Activated T-cell treated with anti-CD3 and anti-CD28 coated beads, Interleukin-2, amount 50 U/mL, for 1 hour (primary cell): ENCODE measurements around the gene NGFR.

Experiments used
- DNase-seq: peaks from one replicate; pipeline ENCODE4 v3.0.0-alpha.2; 2020

Gene NGFR

DNA sequence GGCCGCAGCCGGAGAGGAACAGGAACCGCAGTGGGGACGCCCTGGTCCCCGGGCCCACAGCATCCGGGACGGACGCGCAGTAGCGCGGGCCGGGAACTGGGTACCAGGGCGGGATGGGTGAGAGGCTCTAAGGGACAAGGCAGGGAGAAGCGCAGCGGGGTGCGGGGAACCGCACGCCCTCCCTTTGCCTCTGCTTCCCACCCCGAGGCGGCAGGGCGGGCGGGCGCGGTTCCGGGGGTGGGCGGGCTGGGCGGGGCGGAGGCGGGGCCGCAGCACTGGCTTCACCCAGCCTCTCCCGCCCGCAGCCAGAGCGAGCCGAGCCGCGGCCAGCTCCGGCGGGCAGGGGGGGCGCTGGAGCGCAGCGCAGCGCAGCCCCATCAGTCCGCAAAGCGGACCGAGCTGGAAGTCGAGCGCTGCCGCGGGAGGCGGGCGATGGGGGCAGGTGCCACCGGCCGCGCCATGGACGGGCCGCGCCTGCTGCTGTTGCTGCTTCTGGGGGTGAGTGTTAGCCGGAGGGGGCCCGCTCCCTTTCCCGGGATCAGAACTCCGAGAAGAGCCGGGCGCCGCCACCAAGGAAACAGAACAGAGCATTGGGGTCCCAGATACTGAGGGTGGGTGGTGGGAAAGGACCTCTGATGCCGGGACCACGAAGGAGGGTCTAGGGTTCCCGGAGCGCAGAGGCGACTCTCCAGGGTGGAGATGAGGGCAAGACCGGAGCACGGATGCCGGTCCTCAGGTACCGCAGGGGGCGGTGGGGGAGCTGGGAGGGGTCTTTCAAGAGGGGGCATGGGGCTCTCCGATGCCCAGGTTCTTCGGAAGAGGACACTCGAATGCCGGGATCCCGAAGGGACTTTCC, at the start of gene NGFR:
TSS of gene NGFR (plus strand) at position 308 of the 856 bp plus-strand sequence. CDS start at position 433, 125 bp downstream.
- peak; percentile 70 for DNase-seq

- DNase-seq, result no peak
Observed at GRCh38 chr17:49445591-49445990, 49.5 kb upstream of the NGFR start.

GRCh38 chr17:49447628-49448302, 47.3 kb upstream of the NGFR start:
- no peak for DNase-seq

- no peak for DNase-seq
Observed at GRCh38 chr17:49450181-49450580, 44.9 kb upstream of the NGFR start.

DNA sequence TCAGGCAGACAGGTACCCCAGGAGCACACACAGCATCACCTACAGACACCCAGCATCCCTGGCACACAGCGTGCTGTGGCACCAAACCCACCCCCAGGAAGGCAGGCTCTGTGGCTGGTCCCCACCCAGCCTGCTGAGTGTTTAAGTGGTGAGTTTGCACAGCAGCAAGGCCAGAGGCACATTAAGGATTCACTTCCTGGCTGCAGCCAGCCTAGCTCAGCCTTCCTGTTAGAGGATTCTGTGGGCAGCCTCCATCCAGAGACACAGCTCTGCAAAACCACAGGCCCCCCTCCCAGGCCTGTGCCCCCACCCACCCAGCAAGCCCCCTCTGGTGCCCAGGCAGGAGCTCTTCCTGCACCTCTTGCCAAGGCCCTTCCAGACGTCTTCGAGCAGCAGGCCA, 44.4 kb upstream of the NGFR start:
- DNase-seq, result no peak

DNA sequence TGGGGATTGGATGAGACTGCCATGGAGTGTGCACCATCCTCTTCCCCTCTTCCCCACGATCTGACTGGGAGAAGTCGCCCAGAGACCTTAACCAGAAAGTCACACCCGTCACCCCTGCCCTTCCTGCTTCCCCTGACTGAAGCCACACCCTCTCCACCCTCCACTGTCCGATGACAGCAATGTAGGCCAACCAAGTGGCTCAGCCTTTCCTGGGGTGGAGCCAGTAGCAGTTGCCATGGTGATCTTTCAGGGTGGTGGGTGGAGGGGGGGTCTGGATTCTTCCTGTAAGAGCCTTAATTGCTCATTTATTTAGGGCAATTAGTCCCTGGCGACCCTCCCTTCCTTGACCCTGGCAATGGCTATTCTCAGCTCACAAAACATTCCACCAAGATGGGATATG, 42.9 kb upstream of the NGFR start:
- DNase-seq, result no peak

- DNase-seq, result no peak
Observed at GRCh38 chr17:49452661-49453060, 42.4 kb upstream of the NGFR start.

DNA sequence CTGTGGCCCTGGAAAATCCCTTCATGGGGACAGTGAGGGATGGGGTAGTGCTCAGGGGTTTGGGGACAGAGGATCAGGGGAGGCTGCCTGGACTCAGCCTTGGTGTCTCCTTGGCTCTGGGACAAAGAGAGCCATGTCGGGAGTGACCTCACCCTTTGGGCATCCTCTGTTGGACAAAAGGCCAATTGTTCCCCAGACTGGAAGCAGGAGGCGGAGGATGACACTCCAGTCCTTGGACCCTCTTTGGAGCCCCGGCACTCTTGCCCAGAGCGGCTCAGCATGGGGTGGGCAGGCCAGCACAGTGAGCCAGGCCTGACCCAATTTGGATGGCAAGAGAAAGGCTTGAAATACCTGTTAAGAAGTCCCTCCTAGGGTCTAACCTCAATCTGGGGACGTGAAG, 41.0 kb upstream of the NGFR start:
- no peak for DNase-seq

- no peak for DNase-seq
Observed at GRCh38 chr17:49455272-49455861, 39.7 kb upstream of the NGFR start.

GRCh38 chr17:49456183-49456965, 38.7 kb upstream of the NGFR start:
- no peak for DNase-seq

- no peak for DNase-seq
Observed at GRCh38 chr17:49457564-49458535, 37.2 kb upstream of the NGFR start.

- no peak for DNase-seq
Observed at GRCh38 chr17:49459401-49459984, 35.6 kb upstream of the NGFR start.

GRCh38 chr17:49460401-49460800, 34.7 kb upstream of the NGFR start:
- no peak for DNase-seq

GRCh38 chr17:49461580-49461979, 33.5 kb upstream of the NGFR start:
- no peak for DNase-seq

GRCh38 chr17:49464049-49464448, 31.0 kb upstream of the NGFR start:
- DNase-seq, result no peak

DNA sequence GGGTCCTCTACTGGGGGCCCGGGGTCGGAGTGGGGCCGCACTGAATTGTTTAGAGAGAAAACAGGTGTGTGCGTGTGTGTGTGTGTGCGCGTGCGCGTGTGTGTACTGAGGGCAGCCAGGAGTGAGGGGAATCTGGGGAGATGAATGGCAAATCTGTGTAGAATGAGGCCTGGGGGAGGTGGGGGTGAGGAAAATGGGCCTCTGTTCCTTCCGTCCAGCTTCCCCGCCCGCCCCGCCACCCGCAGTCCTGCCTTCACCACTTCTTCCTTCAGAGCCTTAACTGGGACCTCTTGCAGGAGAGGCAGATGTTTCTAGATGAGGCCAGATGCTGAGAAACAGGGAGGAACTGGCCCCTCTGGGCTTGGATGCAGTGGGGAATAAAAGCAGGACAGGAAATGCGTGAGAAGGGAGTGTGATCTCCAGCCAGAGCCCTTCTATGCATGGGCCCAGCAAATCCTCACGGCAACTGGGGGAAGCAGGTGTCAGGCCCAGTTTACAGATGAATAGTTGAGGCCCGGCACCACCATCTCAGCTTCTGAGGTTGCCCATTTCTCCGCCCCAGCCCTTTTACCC, 29.7 kb upstream of the NGFR start:
- no peak for DNase-seq

- DNase-seq, result no peak
Observed at GRCh38 chr17:49466436-49466835, 28.7 kb upstream of the NGFR start.

DNA sequence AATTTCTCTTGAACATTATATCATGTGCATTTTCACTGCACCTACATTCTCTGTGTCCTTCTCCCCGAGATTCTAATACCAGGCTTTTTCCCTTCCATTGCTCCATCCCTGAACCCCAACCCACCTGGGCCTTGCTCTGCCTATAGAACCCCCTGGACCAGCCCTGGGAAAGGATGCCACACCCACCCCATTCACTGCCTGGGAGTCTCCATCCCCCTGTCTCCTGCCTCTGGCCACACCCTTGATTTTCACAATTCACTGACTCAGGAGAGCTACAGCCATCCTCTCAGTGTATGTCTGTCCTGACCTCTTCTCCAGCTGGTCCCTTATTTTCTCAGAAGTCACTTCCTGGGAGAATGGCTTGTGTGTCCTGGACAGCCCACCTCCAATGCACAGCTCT, 27.9 kb upstream of the NGFR start:
- no peak for DNase-seq

DNA sequence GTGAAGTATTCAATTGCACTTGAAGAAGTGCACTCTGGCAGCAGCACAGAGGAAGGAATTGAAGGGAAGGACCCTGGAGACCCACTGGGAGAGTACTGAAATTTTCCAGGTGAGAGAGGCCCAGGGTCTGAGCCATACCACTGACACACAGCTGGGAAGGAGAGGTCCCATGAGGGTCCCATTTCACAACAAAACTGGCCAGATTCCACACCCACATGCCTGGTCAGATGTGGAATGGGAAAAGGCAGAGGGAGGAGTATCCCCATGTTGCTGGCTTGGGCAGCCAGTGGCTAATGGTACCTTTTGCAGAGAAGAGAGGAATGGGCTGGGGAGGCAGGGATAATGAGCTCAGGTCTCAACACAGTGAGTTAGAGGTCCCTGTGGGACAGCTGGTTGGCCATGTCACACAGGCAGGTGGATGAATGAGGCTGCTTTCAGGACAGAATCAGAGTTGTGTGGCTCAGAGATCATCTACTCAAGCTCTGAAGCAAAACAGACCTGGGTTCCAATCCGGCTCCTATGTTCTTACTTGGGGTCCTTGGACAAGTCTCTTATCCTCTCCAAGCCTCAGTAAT, 26.2 kb upstream of the NGFR start:
- DNase-seq, result no peak
